NT2/D1 (cell line): ENCODE measurements around the gene AKR7A2.

Experiments
- SUZ12 ChIP-seq: IDR thresholded peaks from 2 replicates; pipeline ENCODE4 v1.6.1; 2011; ENCODE audit not compliant: insufficient read length, insufficient read depth; ENCODE audit errors: extremely low read depth
- YY1 ChIP-seq: IDR thresholded peaks from 2 replicates; pipeline ENCODE4 v1.6.1; 2011; ENCODE audit not compliant: insufficient read length, insufficient read depth
- ZNF274 ChIP-seq: IDR thresholded peaks from 2 replicates; pipeline ENCODE4 v1.6.1; 2011; ENCODE audit warnings: mild to moderate bottlenecking, low read depth, low read length

DNA sequence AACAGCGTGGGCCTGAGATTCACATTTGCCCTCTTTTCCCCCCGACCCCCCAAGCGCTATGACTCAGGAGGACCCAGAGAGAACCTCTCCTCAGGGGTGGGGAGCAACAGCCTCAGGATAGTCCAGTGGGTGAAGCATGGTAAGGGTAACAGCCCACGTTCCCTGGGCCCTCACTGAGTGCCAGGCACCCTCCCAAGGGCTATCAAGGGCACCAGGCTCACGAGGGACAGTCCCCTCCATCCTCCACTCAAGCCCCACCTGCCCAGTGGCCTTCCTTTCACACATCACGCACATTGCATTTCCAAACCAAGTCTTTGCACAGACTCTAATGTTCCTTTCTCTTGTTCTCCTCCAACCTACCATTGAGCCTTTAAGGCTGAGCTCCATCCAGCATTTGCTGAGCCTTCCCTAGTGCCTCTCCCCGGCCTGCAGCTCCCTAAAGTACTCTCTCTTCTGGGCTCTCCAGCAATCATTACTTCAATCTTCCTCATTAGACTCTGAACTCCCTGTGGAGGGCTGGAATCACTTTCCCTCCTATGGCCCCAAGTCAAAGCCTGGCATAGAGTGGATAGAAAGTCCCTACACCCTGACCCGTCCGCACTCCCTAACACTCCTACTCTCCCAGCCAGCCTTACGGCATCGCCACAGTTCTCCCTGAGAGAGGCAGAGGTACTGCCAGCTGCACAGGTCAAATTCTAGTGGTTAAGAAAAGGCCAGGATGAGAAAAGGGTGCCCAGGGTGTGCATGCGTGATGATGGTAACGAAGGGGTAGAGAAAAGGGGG, 1.0 kb downstream of the AKR7A2 start:
- TF ChIP-seq ZNF274 = no peak
- no peak for TF ChIP-seq YY1
- TF ChIP-seq SUZ12 = no peak
